H9 (cell line): Measurements from ENCODE around the gene PM20D2. TPM values are rescaled to one million over a fixed set of nuclear protein-coding genes. Genes with fewer than 3 reads are reported as not detected.

Experiments
- DNase-seq: peaks from one replicate; pipeline ENCODE4 v3.0.0-alpha.2; 2017
- H2AFZ ChIP-seq: one replicate; pipeline ENCODE4 v1.6.1; 2013; ENCODE audit warnings: mild to moderate bottlenecking, low read length, control low read depth, moderate library complexity
- H2AK5ac ChIP-seq: 2 replicates; pipeline ENCODE4 v1.6.1; 2013; ENCODE audit warnings: low read length, control low read depth, mixed read lengths; ENCODE audit not compliant: insufficient read length
- H2BK120ac ChIP-seq: one replicate; pipeline ENCODE4 v1.6.1; 2013; ENCODE audit warnings: low read depth, mild to moderate bottlenecking, low read length, control low read depth, inconsistent platforms; ENCODE audit not compliant: poor library complexity, severe bottlenecking
- H2BK12ac ChIP-seq: 2 replicates; pipeline ENCODE4 v1.6.1; 2013; ENCODE audit warnings: low read length, control low read depth, mixed read lengths, low read depth; ENCODE audit not compliant: insufficient read length
- H2BK15ac ChIP-seq: 2 replicates; pipeline ENCODE4 v1.6.1; 2013; ENCODE audit warnings: low read depth, low read length, control low read depth
- H2BK20ac ChIP-seq: one replicate; pipeline ENCODE4 v1.6.1; 2013; ENCODE audit warnings: low read depth, mild to moderate bottlenecking, low read length, control low read depth, inconsistent platforms; ENCODE audit not compliant: poor library complexity, severe bottlenecking
- H2BK5ac ChIP-seq: 2 replicates; pipeline ENCODE4 v1.6.1; 2013; ENCODE audit warnings: low read length, control low read depth, mixed read lengths; ENCODE audit not compliant: insufficient read length
- H3K14ac ChIP-seq: 2 replicates; pipeline ENCODE4 v1.6.1; 2013; ENCODE audit warnings: low read length, control low read depth; ENCODE audit not compliant: insufficient read depth
- H3K18ac ChIP-seq: 2 replicates; pipeline ENCODE4 v1.6.1; 2013; ENCODE audit warnings: low read depth, mild to moderate bottlenecking, mixed read lengths, low read length, control low read depth; ENCODE audit not compliant: insufficient read length
- H3K23ac ChIP-seq: 2 replicates; pipeline ENCODE4 v1.6.1; 2013; ENCODE audit warnings: low read length, control low read depth, mixed read lengths, low read depth; ENCODE audit not compliant: insufficient read length
- H3K23me2 ChIP-seq: 2 replicates; pipeline ENCODE4 v1.6.1; 2013; ENCODE audit warnings: low read depth, mild to moderate bottlenecking, mixed read lengths, low read length, control low read depth; ENCODE audit not compliant: insufficient read length, poor library complexity, severe bottlenecking
- H3K27ac ChIP-seq: 2 replicates; pipeline ENCODE4 v1.5.1; 2013; ENCODE audit warnings: low read length, control low read depth, mixed read lengths, low read depth; ENCODE audit not compliant: insufficient read length
- H3K27me3 ChIP-seq: 2 replicates; pipeline ENCODE4 v1.6.1; 2013; ENCODE audit warnings: low read length, control low read depth, inconsistent platforms; ENCODE audit not compliant: insufficient read depth
- H3K4ac ChIP-seq: 2 replicates; pipeline ENCODE4 v1.6.1; 2013; ENCODE audit warnings: low read depth, mild to moderate bottlenecking, control low read depth, inconsistent platforms, low read length, moderate library complexity
- H3K4me1 ChIP-seq: 2 replicates; pipeline ENCODE4 v1.6.1; 2013; ENCODE audit warnings: low read length, control low read depth, inconsistent platforms; ENCODE audit not compliant: insufficient read depth
- H3K4me2 ChIP-seq: 2 replicates; pipeline ENCODE4 v1.6.1; 2013; ENCODE audit warnings: low read length, control low read depth, mixed read lengths; ENCODE audit not compliant: insufficient read length, insufficient read depth
- H3K56ac ChIP-seq: 2 replicates; pipeline ENCODE4 v1.6.1; 2013; ENCODE audit warnings: low read depth, mild to moderate bottlenecking, mixed read lengths, low read length, control low read depth; ENCODE audit not compliant: insufficient read length
- H3K79me1 ChIP-seq: 2 replicates; pipeline ENCODE4 v1.6.1; 2013; ENCODE audit warnings: low read depth, mild to moderate bottlenecking, moderate library complexity, low read length, control low read depth, inconsistent platforms; ENCODE audit not compliant: insufficient read depth, poor library complexity, severe bottlenecking
- H3K79me2 ChIP-seq: 2 replicates; pipeline ENCODE4 v1.6.1; 2013; ENCODE audit warnings: low read length, control low read depth, inconsistent platforms; ENCODE audit not compliant: insufficient read depth
- H3K9ac ChIP-seq: 2 replicates; pipeline ENCODE4 v1.6.1; 2013; ENCODE audit warnings: low read length, control low read depth, mixed read lengths; ENCODE audit not compliant: insufficient read length; ENCODE audit errors: extremely low read depth
- H3K9me3 ChIP-seq: one replicate; pipeline ENCODE4 v1.6.1; 2013; ENCODE audit warnings: low read depth, low read length, inconsistent platforms; ENCODE audit not compliant: control insufficient read depth
- H3T11ph ChIP-seq: one replicate; pipeline ENCODE4 v1.6.1; 2013; ENCODE audit warnings: mild to moderate bottlenecking, low read length, control low read depth, inconsistent platforms
- H4K20me1 ChIP-seq: one replicate; pipeline ENCODE4 v1.6.1; 2013; ENCODE audit not compliant: control insufficient read depth, insufficient read length, insufficient read depth
- H4K5ac ChIP-seq: 2 replicates; pipeline ENCODE4 v1.6.1; 2013; ENCODE audit warnings: low read depth, mild to moderate bottlenecking, mixed read lengths, low read length, control low read depth; ENCODE audit not compliant: insufficient read length
- H4K8ac ChIP-seq: replicated peaks from 2 replicates; pipeline ENCODE4 v1.6.1; 2013; ENCODE audit warnings: low read length, control low read depth, mixed read lengths, low read depth; ENCODE audit not compliant: insufficient read length
- H4K91ac ChIP-seq: 2 replicates; pipeline ENCODE4 v1.6.1; 2013; ENCODE audit warnings: low read depth, mild to moderate bottlenecking, moderate library complexity, mixed read lengths, low read length, control low read depth; ENCODE audit not compliant: insufficient read length
- H3K27ac Mint-ChIP-seq, 3 experiments: 2 replicates in 2 of 3; 3 replicates in 1 of 3; pipeline ENCODE4 v1.8.0; 2020 to 2021; ENCODE audit warnings: mixed read lengths in 3 of 3, mild to moderate bottlenecking in 1 of 3, moderate library complexity in 1 of 3
- H3K27me3 Mint-ChIP-seq: 2 replicates; pipeline ENCODE4 v1.8.0; 2021; ENCODE audit warnings: low read depth, mild to moderate bottlenecking, moderate library complexity, mixed read lengths
- H3K36me3 Mint-ChIP-seq, 3 experiments: 2 replicates in 2 of 3; 3 replicates in 1 of 3; pipeline ENCODE4 v1.8.0; 2020 to 2021; ENCODE audit warnings: low read depth in 3 of 3, mixed read lengths in 3 of 3; ENCODE audit not compliant: insufficient read depth in 1 of 3
- H3K4me1 Mint-ChIP-seq, 2 experiments: 2 replicates each; pipeline ENCODE4 v1.8.0; 2020; ENCODE audit warnings: mixed read lengths in 2 of 2
- H3K4me3 Mint-ChIP-seq, 2 experiments: 2 replicates in 1 of 2; 3 replicates in 1 of 2; pipeline ENCODE4 v1.8.0; 2020 to 2021; ENCODE audit warnings: mild to moderate bottlenecking in 2 of 2, mixed read lengths in 2 of 2, moderate library complexity in 1 of 2
- H3K9me3 Mint-ChIP-seq, 2 experiments: 2 replicates in 1 of 2; 3 replicates in 1 of 2; pipeline ENCODE4 v1.8.0; 2020; ENCODE audit warnings: mild to moderate bottlenecking in 2 of 2, mixed read lengths in 2 of 2, moderate library complexity in 1 of 2
- CTCF ChIP-seq: fragments of 200-600 bp; sonication (generic); conservative IDR thresholded peaks from 3 replicates; pipeline ENCODE4 v1.8.0; 2021; ENCODE audit warnings: antibody characterized with exemption, mild to moderate bottlenecking
- WGBS: extraction: QIAGEN DNeasy Blood & Tissue Kit; methylation state at CpG from one replicate; pipeline ENCODE4 v1.1.7; 2013; ENCODE audit warnings: missing lambda C conversion rate, low lambda C conversion rate, mixed read lengths; ENCODE audit not compliant: insufficient read length; ENCODE audit errors: extremely low coverage; 5-methylcytosine and 5-hydroxymethylcytosine counted together
- total RNA-seq: library from RNA; stranded (reverse); gene quantifications from 2 replicates; pipeline ENCODE4 v1.2.1, GENCODE V29; 2021

The PM20D2 gene
- total RNA-seq, 1 experiment from 2014 or later = 8.3 TPM

- Histone ChIP-seq H4K20me1 (no peaks in the 10 kb centered on the region), H2BK120ac (no peak overlapping the region), H3K18ac (no peak overlapping the region), H3K79me1 (no peaks in the 10 kb centered on the region), H4K91ac (no peak overlapping the region), H3K23ac (no peak overlapping the region), H3K14ac (no peak overlapping the region), H3T11ph (no peak overlapping the region), H3K56ac (no peak overlapping the region), H4K8ac (no peak overlapping the region), H3K4ac (no peak overlapping the region), H3K9ac (no peak overlapping the region), H2BK15ac (no peak overlapping the region), H4K5ac (no peak overlapping the region), H3K23me2 (no peaks in the 10 kb centered on the region), H2AFZ (no peak overlapping the region), H3K27me3 (peaks cover 12% of the 10 kb centered on the region; the same call in 1 of the 2 replicates), H2BK20ac (no peak overlapping the region), H3K4me2 (no peak overlapping the region), H3K27ac (no peak overlapping the region), H3K9me3 (no peaks in the 10 kb centered on the region), H3K79me2 (no peaks in the 10 kb centered on the region), H2BK5ac (no peak overlapping the region), H3K4me1 (no peaks in the 10 kb centered on the region), H2AK5ac (no peak overlapping the region), H2BK12ac (no peak overlapping the region)
- H3K4me3 Mint-ChIP-seq = no peak overlapping the region
- H3K36me3 Mint-ChIP-seq = no peaks in the 10 kb centered on the region; a peak in 1 of 7 replicates
- H3K27ac Mint-ChIP-seq = no peak overlapping the region
- no peak for DNase-seq
- peaks cover 0 to 3% of the 10 kb centered on the region in 2 experiments; a peak in 1 of 5 replicates for H3K9me3 Mint-ChIP-seq
- no CpG with 5 or more reads among the region's 5 CpGs for WGBS
- peaks cover 67% of the 10 kb centered on the region for H3K27me3 Mint-ChIP-seq
- peaks cover 7 to 8% of the 10 kb centered on the region in 2 experiments for H3K4me1 Mint-ChIP-seq
- no peak for TF ChIP-seq CTCF
Observed at GRCh38 chr6:89139509-89140346, 6.1 kb upstream of the PM20D2 start.
